ENCODE results near the gene DDX49. TPM values are rescaled to one million over a fixed set of nuclear protein-coding genes. Genes with fewer than 3 reads are reported as not detected.

The DDX49 gene
- total and polyA plus RNA-seq, 8 donors = 25.3 to 185 (median 53.5) TPM

DNA sequence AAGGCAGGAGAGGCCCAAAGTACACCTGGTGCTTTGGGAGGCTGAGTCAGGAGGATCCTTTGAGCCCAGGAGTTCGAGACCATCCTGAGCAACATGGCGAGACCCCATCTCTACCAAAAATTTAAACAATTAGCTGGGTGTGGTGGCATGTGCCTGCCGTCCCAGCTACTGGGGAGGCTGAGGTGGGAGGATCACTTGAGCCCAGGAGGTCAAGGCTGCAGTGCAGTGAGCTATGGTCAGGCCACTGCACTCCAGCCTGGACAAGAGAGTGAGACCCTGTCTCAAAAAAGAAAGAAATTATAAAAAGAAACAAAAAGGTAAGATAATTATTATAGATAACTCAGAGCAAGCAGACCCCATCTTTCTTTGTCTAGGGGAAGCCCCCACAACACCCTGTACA is 19.6 kb downstream of the DDX49 start:
- intact Hi-C loops (cut with DNase I; ENCODE audit: low total_unique reads) = no loop called here
- H3K4me3 ChIP-seq = no peak overlapping the region

DNA sequence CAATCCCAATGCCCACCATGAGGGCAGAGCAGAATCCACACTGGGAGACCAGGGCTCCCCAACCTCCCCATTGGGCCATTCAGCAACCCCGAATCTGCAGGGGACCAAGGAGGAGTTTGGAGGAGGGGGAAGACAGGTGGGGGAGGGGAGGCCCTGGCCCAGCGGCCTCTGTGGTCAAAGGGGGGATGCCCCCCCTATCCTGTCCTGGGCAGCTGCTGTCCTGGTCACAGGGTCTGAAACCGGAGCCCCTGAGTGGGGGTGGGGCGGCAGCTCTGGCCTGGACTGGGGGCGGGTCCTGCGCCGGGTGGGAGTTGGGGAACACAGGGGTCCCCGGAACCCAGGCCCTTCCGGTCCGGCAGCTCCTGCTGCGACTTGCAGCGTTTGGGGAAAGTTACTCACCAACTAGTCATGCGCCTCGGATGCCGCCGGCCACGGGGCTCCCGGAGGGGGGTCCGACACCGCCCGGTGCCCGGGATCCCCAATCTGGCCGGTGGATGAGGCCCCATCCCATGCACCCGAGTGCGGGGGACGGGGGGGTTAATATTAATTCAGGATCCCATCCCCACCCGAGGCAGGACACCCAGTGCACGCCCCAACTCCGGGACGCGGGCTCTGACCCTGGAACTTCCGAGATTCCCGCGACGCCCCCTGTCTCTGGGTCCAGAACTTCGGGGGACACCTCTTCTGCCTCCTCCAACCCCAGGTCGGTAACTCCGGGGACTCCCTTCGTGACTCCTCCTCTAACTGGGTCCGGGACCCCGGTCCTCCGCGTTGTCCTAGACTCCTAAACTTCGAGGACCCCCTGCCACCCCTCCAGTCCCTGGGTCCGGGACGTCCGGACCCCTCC is 20.6 kb downstream of the DDX49 start:
- DNase-seq = peak; percentile 37 to 77
- Histone ChIP-seq H3K27ac (peak overlapping the region in 4 of 5 donors; percentile 63 to 80 (median 72)), H3K36me3 (peaks cover 0 to 23% (median 11%) of the 10 kb centered on the region in 4 donors), H3K4me3 (peak overlapping the region; percentile 65 to 79 (median 74)), H3K9me3 (no peaks in the 10 kb centered on the region), H3K4me1 (peaks cover 12 to 28% (median 21%) of the 10 kb centered on the region in 4 donors), H3K27me3 (peaks cover 0 to 7% (median 0%) of the 10 kb centered on the region in 3 donors)
- TF ChIP-seq, protein P1, sequence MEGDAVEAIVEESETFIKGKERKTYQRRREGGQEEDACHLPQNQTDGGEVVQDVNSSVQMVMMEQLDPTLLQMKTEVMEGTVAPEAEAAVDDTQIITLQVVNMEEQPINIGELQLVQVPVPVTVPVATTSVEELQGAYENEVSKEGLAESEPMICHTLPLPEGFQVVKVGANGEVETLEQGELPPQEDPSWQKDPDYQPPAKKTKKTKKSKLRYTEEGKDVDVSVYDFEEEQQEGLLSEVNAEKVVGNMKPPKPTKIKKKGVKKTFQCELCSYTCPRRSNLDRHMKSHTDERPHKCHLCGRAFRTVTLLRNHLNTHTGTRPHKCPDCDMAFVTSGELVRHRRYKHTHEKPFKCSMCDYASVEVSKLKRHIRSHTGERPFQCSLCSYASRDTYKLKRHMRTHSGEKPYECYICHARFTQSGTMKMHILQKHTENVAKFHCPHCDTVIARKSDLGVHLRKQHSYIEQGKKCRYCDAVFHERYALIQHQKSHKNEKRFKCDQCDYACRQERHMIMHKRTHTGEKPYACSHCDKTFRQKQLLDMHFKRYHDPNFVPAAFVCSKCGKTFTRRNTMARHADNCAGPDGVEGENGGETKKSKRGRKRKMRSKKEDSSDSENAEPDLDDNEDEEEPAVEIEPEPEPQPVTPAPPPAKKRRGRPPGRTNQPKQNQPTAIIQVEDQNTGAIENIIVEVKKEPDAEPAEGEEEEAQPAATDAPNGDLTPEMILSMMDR (IDR thresholded peaks at IDR 0.05) = no peak
- TF ChIP-seq POLR2A (IDR thresholded peaks at IDR 0.05) = no peak
- no peak for TF ChIP-seq EP300 (IDR thresholded peaks at IDR 0.05)
- TF ChIP-seq POLR2AphosphoS5 (IDR thresholded peaks at IDR 0.05) = no peak
- 0 to 3% (median 1%) methylated on average over 18 to 47 of the region's 47 CpGs for WGBS, 5 donors
- intact Hi-C loops (cut with DNase I; ENCODE audit: low total_unique reads) = no loop called here

More for the DNA sequence above, 19.6 kb downstream of the DDX49 start:
- Histone ChIP-seq H3K4me1 (peaks cover 12 to 28% (median 21%) of the 10 kb centered on the region in 4 donors), H3K27ac (no peak overlapping the region), H3K9me3 (no peaks in the 10 kb centered on the region), H3K36me3 (peaks cover 0 to 27% (median 13%) of the 10 kb centered on the region in 4 donors), H3K27me3 (peaks cover 0 to 7% (median 0%) of the 10 kb centered on the region in 3 donors)
- TF ChIP-seq EP300 (IDR thresholded peaks at IDR 0.05) = no peak
- TF ChIP-seq POLR2AphosphoS5 (IDR thresholded peaks at IDR 0.05) = no peak
- TF ChIP-seq, protein P1 (IDR thresholded peaks at IDR 0.05) = no peak
- no peak for TF ChIP-seq POLR2A (IDR thresholded peaks at IDR 0.05)
- WGBS, 5 donors = 89 to 100% (median 90%) methylated on average over 3 of the region's 3 CpGs
- DNase-seq = no peak

DNA sequence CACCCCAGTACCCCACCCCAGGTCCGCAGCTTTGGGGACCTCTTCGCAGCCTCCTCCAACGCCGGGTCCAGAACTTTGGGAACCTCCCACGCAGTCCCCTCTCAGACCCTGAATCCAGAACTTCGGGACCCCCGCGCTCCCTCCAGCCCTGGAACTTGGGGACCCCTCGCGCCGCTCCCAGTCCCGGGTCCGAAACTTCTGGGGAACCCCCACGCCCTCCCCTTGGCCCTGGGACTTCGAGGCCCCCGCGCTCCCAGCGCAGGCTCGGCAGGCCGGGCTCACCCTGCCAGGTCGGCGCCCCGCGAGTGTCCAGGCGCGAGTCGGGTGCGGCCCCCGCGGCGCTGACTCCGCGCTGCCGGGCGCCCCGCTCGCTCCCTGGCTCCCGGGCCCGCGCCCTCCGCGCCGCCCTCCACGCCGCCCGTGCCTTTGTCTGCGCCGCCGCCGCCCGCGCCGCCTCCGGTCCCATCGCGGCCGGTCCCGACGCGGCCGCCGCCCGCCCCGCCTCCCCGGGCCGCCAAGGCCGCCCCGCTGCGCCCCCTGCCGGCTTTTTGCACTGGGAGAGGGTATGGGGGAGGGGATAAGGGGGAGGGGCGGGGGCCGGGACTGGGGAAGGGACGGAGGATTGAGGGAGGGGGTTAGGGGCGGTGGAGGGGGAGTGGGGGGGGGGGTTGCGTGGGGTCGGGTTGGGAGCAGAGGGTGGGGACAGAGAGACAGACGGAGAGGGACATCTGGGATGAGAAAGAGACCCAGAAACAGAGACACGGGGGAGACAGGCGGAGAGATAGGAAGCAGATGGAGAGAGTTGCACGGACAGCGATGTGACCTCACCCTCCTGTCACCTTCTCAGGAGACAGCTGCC is 21.5 kb downstream of the DDX49 start, which contains the start of gene HOMER3:
Gene HOMER3, minus strand, starts transcription at position 449 of the 859 bp plus-strand sequence. CDS start 2,235 bp downstream, outside the sequence.
- Histone ChIP-seq H3K4me3 (peak within 1 kb of the TSS; percentile 65 to 79 (median 74)), H3K36me3 (peaks cover 0 to 17% (median 9%) of the 10 kb centered on the region in 4 donors), H3K27me3 (peaks cover 0 to 7% (median 0%) of the 10 kb centered on the region in 3 donors), H3K9me3 (no peaks in the 10 kb centered on the region), H3K27ac (peak within 1 kb of the TSS; percentile 32 to 80 (median 67)), H3K4me1 (peaks cover 12 to 28% (median 21%) of the 10 kb centered on the region in 4 donors)
- 2% methylated on average over 35 to 81 of the region's 81 CpGs for WGBS, 5 donors
- intact Hi-C loops (cut with DNase I; ENCODE audit: low total_unique reads) = no loop called here
- DNase-seq = peak; percentile 86 to 91
- TF ChIP-seq POLR2A (IDR thresholded peaks at IDR 0.05) = no peak
- TF ChIP-seq POLR2AphosphoS5 (IDR thresholded peaks at IDR 0.05) = no peak
- TF ChIP-seq, protein P1 (IDR thresholded peaks at IDR 0.05) = peak in 3 of 7 experiments; percentile 23 to 70 (median 30)

Data from stomach (tissue), 9 donors.